ENCODE measurements around the gene CAMK1D. TPM values are rescaled to one million over a fixed set of nuclear protein-coding genes. Genes with fewer than 3 reads are reported as not detected.

The CAMK1D gene
- polyA plus RNA-seq, 1 experiment, result 8.2 TPM

- Histone ChIP-seq H3K27me3 (ENCODE audit: control insufficient read depth, insufficient read depth, low read length) (no peaks in the 10 kb centered on the region), H3K27ac (ENCODE audit: low read depth, low read length) (no peak overlapping the region), H3K9me3 (ENCODE audit: control insufficient read depth, insufficient read depth, low read length) (no peaks in the 10 kb centered on the region), H3K4me3 (ENCODE audit: low read depth, low read length) (no peak overlapping the region)
- POLR2A ChIA-PET, result interaction anchor here (0.6 kb wide), 1 partner anchor 269 kb away, joined by 3 read pairs; no protein-coding TSS in a partner anchor
- TF ChIP-seq, protein P1, sequence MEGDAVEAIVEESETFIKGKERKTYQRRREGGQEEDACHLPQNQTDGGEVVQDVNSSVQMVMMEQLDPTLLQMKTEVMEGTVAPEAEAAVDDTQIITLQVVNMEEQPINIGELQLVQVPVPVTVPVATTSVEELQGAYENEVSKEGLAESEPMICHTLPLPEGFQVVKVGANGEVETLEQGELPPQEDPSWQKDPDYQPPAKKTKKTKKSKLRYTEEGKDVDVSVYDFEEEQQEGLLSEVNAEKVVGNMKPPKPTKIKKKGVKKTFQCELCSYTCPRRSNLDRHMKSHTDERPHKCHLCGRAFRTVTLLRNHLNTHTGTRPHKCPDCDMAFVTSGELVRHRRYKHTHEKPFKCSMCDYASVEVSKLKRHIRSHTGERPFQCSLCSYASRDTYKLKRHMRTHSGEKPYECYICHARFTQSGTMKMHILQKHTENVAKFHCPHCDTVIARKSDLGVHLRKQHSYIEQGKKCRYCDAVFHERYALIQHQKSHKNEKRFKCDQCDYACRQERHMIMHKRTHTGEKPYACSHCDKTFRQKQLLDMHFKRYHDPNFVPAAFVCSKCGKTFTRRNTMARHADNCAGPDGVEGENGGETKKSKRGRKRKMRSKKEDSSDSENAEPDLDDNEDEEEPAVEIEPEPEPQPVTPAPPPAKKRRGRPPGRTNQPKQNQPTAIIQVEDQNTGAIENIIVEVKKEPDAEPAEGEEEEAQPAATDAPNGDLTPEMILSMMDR (IDR thresholded peaks at IDR 0.05; ENCODE audit: low read depth, low read length), result no peak
- CTCF ChIA-PET, result no interaction called here
- DNase-seq (ENCODE audit: low read depth, low spot score), result no peak
Observed at GRCh38 chr10:12513775-12514673, 164.7 kb downstream of the CAMK1D start.

DNA sequence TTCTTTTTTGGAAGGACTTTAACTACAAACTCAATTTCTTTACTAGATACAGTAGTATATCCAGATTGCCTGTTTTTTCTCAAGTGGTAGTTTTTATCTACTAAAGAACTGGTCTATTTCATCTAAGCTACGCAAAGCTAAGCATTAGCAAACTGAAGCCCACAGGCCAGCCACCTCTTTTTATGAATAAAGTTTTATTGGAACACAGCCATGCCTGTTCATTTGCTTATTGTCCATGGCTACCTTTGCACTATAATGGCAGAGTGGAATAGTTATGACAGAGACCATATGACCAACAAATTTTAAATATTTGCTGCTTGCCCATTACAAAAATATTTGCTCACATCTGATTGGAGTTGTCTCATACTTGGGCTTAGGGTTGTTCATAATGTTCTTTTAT lies 168.7 kb downstream of the CAMK1D start:
- DNase-seq (ENCODE audit: low read depth, low spot score), result no peak
- no peak overlapping the region for H3K27ac ChIP-seq (ENCODE audit: low read depth, low read length)
- no peak overlapping the region for H3K4me3 ChIP-seq (ENCODE audit: low read depth, low read length)
- CTCF ChIA-PET, result no interaction called here
- no peaks in the 10 kb centered on the region for H3K27me3 ChIP-seq (ENCODE audit: control insufficient read depth, insufficient read depth, low read length)
- no peaks in the 10 kb centered on the region; the same call in 1 of the 2 replicates for H3K9me3 ChIP-seq (ENCODE audit: control insufficient read depth, insufficient read depth, low read length)
- TF ChIP-seq, protein P1 (IDR thresholded peaks at IDR 0.05; ENCODE audit: low read depth, low read length), result no peak
- POLR2A ChIA-PET, result no interaction called here

DNA sequence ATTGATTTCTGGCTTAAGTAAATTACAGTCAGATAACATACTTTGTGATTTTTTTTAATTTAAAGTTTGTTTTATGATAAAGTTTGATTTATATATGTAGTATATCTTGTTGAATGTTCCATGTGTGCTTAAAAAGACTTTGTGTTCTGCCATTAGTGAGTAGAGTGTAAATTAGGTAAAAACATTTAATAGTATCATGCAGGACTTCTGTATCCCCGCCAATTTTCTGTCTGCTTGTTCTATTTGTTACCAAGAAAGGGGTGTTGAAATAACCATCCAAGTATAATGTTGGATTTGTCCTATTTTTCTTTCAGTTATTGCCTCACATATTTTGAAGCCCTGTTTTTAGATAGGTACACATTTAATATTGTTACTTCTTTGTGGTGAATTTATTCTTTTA lies 172.1 kb downstream of the CAMK1D start:
- H3K4me3 ChIP-seq (ENCODE audit: low read depth, low read length), result no peak overlapping the region
- no peak for DNase-seq (ENCODE audit: low read depth, low spot score)
- CTCF ChIA-PET, result no interaction called here
- peaks cover 4% of the 10 kb centered on the region; the same call in 1 of the 2 replicates for H3K9me3 ChIP-seq (ENCODE audit: control insufficient read depth, insufficient read depth, low read length)
- no peaks in the 10 kb centered on the region for H3K27me3 ChIP-seq (ENCODE audit: control insufficient read depth, insufficient read depth, low read length)
- TF ChIP-seq, protein P1 (IDR thresholded peaks at IDR 0.05; ENCODE audit: low read depth, low read length), result no peak
- H3K27ac ChIP-seq (ENCODE audit: low read depth, low read length), result no peak overlapping the region
- POLR2A ChIA-PET, result no interaction called here

GRCh38 chr10:12526311-12526710 lies 177.0 kb downstream of the CAMK1D start:
- DNase-seq (ENCODE audit: low read depth, low spot score), result no peak
- H3K27me3 ChIP-seq (ENCODE audit: control insufficient read depth, insufficient read depth, low read length), result no peaks in the 10 kb centered on the region
- CTCF ChIA-PET, result no interaction called here
- H3K27ac ChIP-seq (ENCODE audit: low read depth, low read length), result no peak overlapping the region
- TF ChIP-seq, protein P1 (IDR thresholded peaks at IDR 0.05; ENCODE audit: low read depth, low read length), result no peak
- POLR2A ChIA-PET, result no interaction called here
- H3K4me3 ChIP-seq (ENCODE audit: low read depth, low read length), result no peak overlapping the region
- H3K9me3 ChIP-seq (ENCODE audit: control insufficient read depth, insufficient read depth, low read length), result peaks cover 4% of the 10 kb centered on the region; the same call in 1 of the 2 replicates

- H3K9me3 ChIP-seq (ENCODE audit: control insufficient read depth, insufficient read depth, low read length), result no peaks in the 10 kb centered on the region
- TF ChIP-seq, protein P1 (IDR thresholded peaks at IDR 0.05; ENCODE audit: low read depth, low read length), result no peak
- H3K4me3 ChIP-seq (ENCODE audit: low read depth, low read length), result no peak overlapping the region
- CTCF ChIA-PET, result no interaction called here
- no peak overlapping the region for H3K27ac ChIP-seq (ENCODE audit: low read depth, low read length)
- POLR2A ChIA-PET, result no interaction called here
- H3K27me3 ChIP-seq (ENCODE audit: control insufficient read depth, insufficient read depth, low read length), result no peaks in the 10 kb centered on the region
- no peak for DNase-seq (ENCODE audit: low read depth, low spot score)
Observed at GRCh38 chr10:12529976-12530375, 180.6 kb downstream of the CAMK1D start.

All from AG04450 (cell line).